ENCODE results near the gene CD300A.
A peak's percentile ranks its signal among the peaks of the same experiment; 100 is the strongest.

Gene CD300A

GRCh38 chr17:74432424-74432690 is 34.1 kb upstream of the CD300A start:
- peak overlapping the region; percentile 88 for H3K9ac ChIP-seq (ENCODE audit: insufficient read length, low read depth)
- no peak for DNase-seq (ENCODE audit: low read depth, low spot score)
- H3K9me3 ChIP-seq (ENCODE audit: insufficient read depth, low read length) = 0 out of 2 replicates have a peak, but pooled peaks cover under 1% of the 10 kb centered on the region
- H3K4me3 ChIP-seq (ENCODE audit: insufficient read length, low read depth) = peak overlapping the region; percentile 72
- peaks cover 31% of the 10 kb centered on the region for H3K36me3 ChIP-seq (ENCODE audit: insufficient read depth, insufficient read length, low read length)
- no peaks in the 10 kb centered on the region for H3K27me3 ChIP-seq (ENCODE audit: insufficient read depth, insufficient read length)
- no peak for TF ChIP-seq YY1 (IDR thresholded peaks at IDR 0.05; ENCODE audit: insufficient read depth, insufficient read length)
- no peak for TF ChIP-seq ZNF274 (IDR thresholded peaks at IDR 0.05; ENCODE audit: low read depth, low read length)
- TF ChIP-seq SUZ12 (IDR thresholded peaks at IDR 0.05; ENCODE audit: extremely low read depth, insufficient read depth, insufficient read length) = no peak
- H3K4me1 ChIP-seq (ENCODE audit: insufficient read depth, insufficient read length) = peaks cover 30% of the 10 kb centered on the region

- Histone ChIP-seq H3K36me3 (ENCODE audit: insufficient read depth, insufficient read length, low read length) (peaks cover 26% of the 10 kb centered on the region), H3K9me3 (ENCODE audit: insufficient read depth, low read length) (peaks cover 6% of the 10 kb centered on the region; the same call in 1 of the 2 replicates), H3K4me3 (ENCODE audit: insufficient read length, low read depth) (peak overlapping the region; percentile 72), H3K27me3 (ENCODE audit: insufficient read depth, insufficient read length) (no peaks in the 10 kb centered on the region), H3K9ac (ENCODE audit: insufficient read length, low read depth) (peak overlapping the region; percentile 88), H3K4me1 (ENCODE audit: insufficient read depth, insufficient read length) (peaks cover 24% of the 10 kb centered on the region)
- no peak for DNase-seq (ENCODE audit: low read depth, low spot score)
- no peak for TF ChIP-seq SUZ12 (IDR thresholded peaks at IDR 0.05; ENCODE audit: extremely low read depth, insufficient read depth, insufficient read length)
- no peak for TF ChIP-seq ZNF274 (IDR thresholded peaks at IDR 0.05; ENCODE audit: low read depth, low read length)
- TF ChIP-seq YY1 (IDR thresholded peaks at IDR 0.05; ENCODE audit: insufficient read depth, insufficient read length) = no peak
Observed at GRCh38 chr17:74432766-74433391, 33.6 kb upstream of the CD300A start.

- peaks cover 22% of the 10 kb centered on the region for H3K4me1 ChIP-seq (ENCODE audit: insufficient read depth, insufficient read length)
- peaks cover 19% of the 10 kb centered on the region for H3K36me3 ChIP-seq (ENCODE audit: insufficient read depth, insufficient read length, low read length)
- H3K9ac ChIP-seq (ENCODE audit: insufficient read length, low read depth) = peak overlapping the region; percentile 69
- H3K9me3 ChIP-seq (ENCODE audit: insufficient read depth, low read length) = peaks cover 7% of the 10 kb centered on the region; the same call in 1 of the 2 replicates
- H3K27me3 ChIP-seq (ENCODE audit: insufficient read depth, insufficient read length) = no peaks in the 10 kb centered on the region
- no peak for DNase-seq (ENCODE audit: low read depth, low spot score)
- H3K4me3 ChIP-seq (ENCODE audit: insufficient read length, low read depth) = peak overlapping the region; percentile 12
- no peak for TF ChIP-seq ZNF274 (IDR thresholded peaks at IDR 0.05; ENCODE audit: low read depth, low read length)
- TF ChIP-seq SUZ12 (IDR thresholded peaks at IDR 0.05; ENCODE audit: extremely low read depth, insufficient read depth, insufficient read length) = no peak
- TF ChIP-seq YY1 (IDR thresholded peaks at IDR 0.05; ENCODE audit: insufficient read depth, insufficient read length) = no peak
Observed at GRCh38 chr17:74433421-74434121, 32.9 kb upstream of the CD300A start.

GRCh38 chr17:74435775-74436359 is 30.6 kb upstream of the CD300A start:
- Histone ChIP-seq H3K27me3 (ENCODE audit: insufficient read depth, insufficient read length) (no peaks in the 10 kb centered on the region), H3K36me3 (ENCODE audit: insufficient read depth, insufficient read length, low read length) (peaks cover 32% of the 10 kb centered on the region), H3K4me1 (ENCODE audit: insufficient read depth, insufficient read length) (peaks cover 17% of the 10 kb centered on the region), H3K9me3 (ENCODE audit: insufficient read depth, low read length) (peaks cover 7% of the 10 kb centered on the region; the same call in 1 of the 2 replicates), H3K9ac (ENCODE audit: insufficient read length, low read depth) (no peak overlapping the region), H3K4me3 (ENCODE audit: insufficient read length, low read depth) (no peak overlapping the region)
- TF ChIP-seq SUZ12 (IDR thresholded peaks at IDR 0.05; ENCODE audit: extremely low read depth, insufficient read depth, insufficient read length) = no peak
- TF ChIP-seq ZNF274 (IDR thresholded peaks at IDR 0.05; ENCODE audit: low read depth, low read length) = no peak
- no peak for DNase-seq (ENCODE audit: low read depth, low spot score)

GRCh38 chr17:74437702-74438101 is 28.7 kb upstream of the CD300A start:
- H3K4me1 ChIP-seq (ENCODE audit: insufficient read depth, insufficient read length) = peaks cover 19% of the 10 kb centered on the region
- peaks cover 47% of the 10 kb centered on the region for H3K36me3 ChIP-seq (ENCODE audit: insufficient read depth, insufficient read length, low read length)
- no peak overlapping the region for H3K4me3 ChIP-seq (ENCODE audit: insufficient read length, low read depth)
- no peak for DNase-seq (ENCODE audit: low read depth, low spot score)
- H3K9me3 ChIP-seq (ENCODE audit: insufficient read depth, low read length) = peaks cover 7% of the 10 kb centered on the region; the same call in 1 of the 2 replicates
- H3K9ac ChIP-seq (ENCODE audit: insufficient read length, low read depth) = no peak overlapping the region
- TF ChIP-seq YY1 (IDR thresholded peaks at IDR 0.05; ENCODE audit: insufficient read depth, insufficient read length) = no peak
- TF ChIP-seq SUZ12 (IDR thresholded peaks at IDR 0.05; ENCODE audit: extremely low read depth, insufficient read depth, insufficient read length) = no peak
- no peak for TF ChIP-seq ZNF274 (IDR thresholded peaks at IDR 0.05; ENCODE audit: low read depth, low read length)
- H3K27me3 ChIP-seq (ENCODE audit: insufficient read depth, insufficient read length) = no peaks in the 10 kb centered on the region

- H3K9ac ChIP-seq (ENCODE audit: insufficient read length, low read depth) = no peak overlapping the region
- no peak overlapping the region for H3K4me3 ChIP-seq (ENCODE audit: insufficient read length, low read depth)
- no peak for DNase-seq (ENCODE audit: low read depth, low spot score)
- peaks cover 7% of the 10 kb centered on the region; the same call in 1 of the 2 replicates for H3K9me3 ChIP-seq (ENCODE audit: insufficient read depth, low read length)
- TF ChIP-seq YY1 (IDR thresholded peaks at IDR 0.05; ENCODE audit: insufficient read depth, insufficient read length) = no peak
- TF ChIP-seq SUZ12 (IDR thresholded peaks at IDR 0.05; ENCODE audit: extremely low read depth, insufficient read depth, insufficient read length) = no peak
- TF ChIP-seq ZNF274 (IDR thresholded peaks at IDR 0.05; ENCODE audit: low read depth, low read length) = no peak
- no peaks in the 10 kb centered on the region for H3K27me3 ChIP-seq (ENCODE audit: insufficient read depth, insufficient read length)
- H3K4me1 ChIP-seq (ENCODE audit: insufficient read depth, insufficient read length) = peaks cover 22% of the 10 kb centered on the region
- peaks cover 62% of the 10 kb centered on the region for H3K36me3 ChIP-seq (ENCODE audit: insufficient read depth, insufficient read length, low read length)
Observed at GRCh38 chr17:74439691-74440567, 26.5 kb upstream of the CD300A start.
